ENCODE data around the gene SH3RF3. TPM values are rescaled to one million over a fixed set of nuclear protein-coding genes. Genes with fewer than 3 reads are reported as not detected.

SH3RF3 gene
- 0.25 to 0.52 TPM (median 0.38 TPM) in 5 replicates for total RNA-seq (2022; extraction: Qiagen RNA extraction; ENCODE audit: low read depth)

GRCh38 chr2:109128616-109129355 is at the start of gene SH3RF3:
Gene SH3RF3 (plus strand): TSS chr2:109129205.

Other genes starting within 250 kb of the SH3RF3 start
- gene EDAR, start 140.0 kb upstream of the SH3RF3 start, total RNA-seq (2022; extraction: Qiagen RNA extraction; ENCODE audit: low read depth): 0.02 TPM in 1 of 5 replicates, not detected in the others